Caco-2 (cell line): ENCODE results near the gene B3GAT1. TPM values are rescaled to one million over a fixed set of nuclear protein-coding genes. Genes with fewer than 3 reads are reported as not detected.

Experiments
- BruUV-seq: library from RNA; stranded (reverse); fragments of 400-500 nt; replicated peaks from 2 replicates; lab custom pipeline; 2021; lab: Mats Ljungman, UMichigan
- CTCF ChIA-PET: fragments of 300-600 bp; sonication (Branson Sonifier 250); formaldehyde crosslinking; loops from one replicate; lab custom pipeline; 2022; ENCODE audit warnings: antibody characterized with exemption; lab: Charles Lee
- POLR2A ChIA-PET: fragments of 300-600 bp; sonication (Branson Sonifier 250); formaldehyde crosslinking; loops from one replicate; lab custom pipeline; 2022; ENCODE audit warnings: antibody characterized with exemption; lab: Charles Lee
- DNase-seq, 2 experiments: peaks; one replicate each; pipeline versions ENCODE4 v3.0.0 to v3.0.0-alpha.2; 2020 to 2022
- H3K27me3 ChIP-seq: replicated peaks from 2 replicates; pipeline ENCODE4 v1.6.0; 2011; ENCODE audit warnings: low read length; ENCODE audit not compliant: control insufficient read depth, insufficient read depth
- H3K36me3 ChIP-seq: 2 replicates; pipeline ENCODE4 v1.5.1; 2011; ENCODE audit warnings: low read length; ENCODE audit not compliant: control insufficient read depth, insufficient read depth
- H3K4me1 ChIP-seq: fragments of 250-450 bp; sonication (Bioruptor Pico); 2 replicates; pipeline ENCODE4 v1.5.1; 2020; ENCODE audit warnings: mild to moderate bottlenecking
- H3K4me3 ChIP-seq: 2 replicates; pipeline ENCODE4 v1.5.1; 2011; ENCODE audit warnings: low read depth, mild to moderate bottlenecking, control low read depth, low read length
- H3K9me3 ChIP-seq: fragments of 250-450 bp; sonication (Bioruptor Pico); 2 replicates; pipeline ENCODE4 v1.5.1; 2020; ENCODE audit warnings: mild to moderate bottlenecking, moderate library complexity
- H3K27ac Mint-ChIP-seq: one replicate; pipeline ENCODE4 v1.8.0; 2022; ENCODE audit warnings: mixed read lengths; ENCODE audit not compliant: unreplicated experiment
- H3K27me3 Mint-ChIP-seq: one replicate; pipeline ENCODE4 v1.8.0; 2022; ENCODE audit warnings: mixed read lengths; ENCODE audit not compliant: insufficient read depth, unreplicated experiment
- H3K36me3 Mint-ChIP-seq: one replicate; pipeline ENCODE4 v1.8.0; 2022; ENCODE audit warnings: mild to moderate bottlenecking, mixed read lengths; ENCODE audit not compliant: insufficient read depth, unreplicated experiment
- H3K4me1 Mint-ChIP-seq: one replicate; pipeline ENCODE4 v1.8.0; 2022; ENCODE audit warnings: low read depth, mixed read lengths; ENCODE audit not compliant: unreplicated experiment
- H3K4me3 Mint-ChIP-seq: one replicate; pipeline ENCODE4 v1.8.0; 2022; ENCODE audit warnings: mild to moderate bottlenecking, moderate library complexity, mixed read lengths; ENCODE audit not compliant: unreplicated experiment
- H3K9me3 Mint-ChIP-seq: one replicate; pipeline ENCODE4 v1.8.0; 2022; ENCODE audit warnings: mixed read lengths; ENCODE audit not compliant: unreplicated experiment
- intact Hi-C: fragments of 100-400 bp; cut with micrococcal nuclease; formaldehyde crosslinking; loops from one replicate; pipeline ENCODE4 v1.10.0; 2022; ENCODE audit not compliant: unreplicated experiment
- total RNA-seq: library from RNA; stranded (reverse); gene quantifications from 2 replicates; pipeline ENCODE4 v1.2.3, GENCODE V29; 2022
- TF ChIP-seq, protein P1 (sequence below), 2 experiments: fragments of 200-600 bp in 1 of 2; IDR thresholded peaks; 1 replicate in 1 of 2; 2 replicates in 1 of 2; pipeline versions ENCODE4 v1.5.1 to v1.8.0; 2011 to 2022; ENCODE audit warnings: antibody characterized with exemption in 1 of 2, control low read depth in 1 of 2, inconsistent platforms in 1 of 2, low read depth in 1 of 2, low read length in 1 of 2, mild to moderate bottlenecking in 1 of 2, moderate library complexity in 1 of 2; ENCODE audit not compliant: insufficient read depth in 1 of 2, severe bottlenecking in 1 of 2, unreplicated experiment in 1 of 2

The B3GAT1 gene
- total RNA-seq, 1 experiment from 2014 or later: 0.11 TPM

DNA sequence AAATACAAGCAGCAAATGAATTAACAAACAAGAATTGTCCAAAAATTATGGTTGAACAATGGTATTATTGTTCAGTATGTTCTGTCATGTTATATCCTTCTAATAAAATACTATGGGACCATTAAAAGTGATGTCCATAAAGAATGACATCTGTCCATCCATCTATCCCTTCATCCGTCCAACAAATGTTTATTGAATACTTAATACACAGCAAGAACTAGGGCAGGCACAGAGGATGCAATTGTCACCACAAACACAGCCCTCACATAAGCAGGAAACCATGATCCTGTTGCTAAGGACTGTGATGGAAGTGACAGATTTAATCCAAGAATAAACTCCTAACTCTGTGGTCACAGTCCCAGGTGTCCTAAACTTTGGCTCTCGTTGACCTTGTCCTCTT is 20.7 kb upstream of the B3GAT1 start:
- Mint-ChIP-seq H3K9me3 (no peaks in the 10 kb centered on the region), H3K27ac (no peak overlapping the region)
- TF ChIP-seq, protein P1, sequence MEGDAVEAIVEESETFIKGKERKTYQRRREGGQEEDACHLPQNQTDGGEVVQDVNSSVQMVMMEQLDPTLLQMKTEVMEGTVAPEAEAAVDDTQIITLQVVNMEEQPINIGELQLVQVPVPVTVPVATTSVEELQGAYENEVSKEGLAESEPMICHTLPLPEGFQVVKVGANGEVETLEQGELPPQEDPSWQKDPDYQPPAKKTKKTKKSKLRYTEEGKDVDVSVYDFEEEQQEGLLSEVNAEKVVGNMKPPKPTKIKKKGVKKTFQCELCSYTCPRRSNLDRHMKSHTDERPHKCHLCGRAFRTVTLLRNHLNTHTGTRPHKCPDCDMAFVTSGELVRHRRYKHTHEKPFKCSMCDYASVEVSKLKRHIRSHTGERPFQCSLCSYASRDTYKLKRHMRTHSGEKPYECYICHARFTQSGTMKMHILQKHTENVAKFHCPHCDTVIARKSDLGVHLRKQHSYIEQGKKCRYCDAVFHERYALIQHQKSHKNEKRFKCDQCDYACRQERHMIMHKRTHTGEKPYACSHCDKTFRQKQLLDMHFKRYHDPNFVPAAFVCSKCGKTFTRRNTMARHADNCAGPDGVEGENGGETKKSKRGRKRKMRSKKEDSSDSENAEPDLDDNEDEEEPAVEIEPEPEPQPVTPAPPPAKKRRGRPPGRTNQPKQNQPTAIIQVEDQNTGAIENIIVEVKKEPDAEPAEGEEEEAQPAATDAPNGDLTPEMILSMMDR (IDR thresholded peaks at IDR 0.05; ENCODE audit: insufficient read depth in 1 of 2, low read depth in 1 of 2, low read length in 1 of 2, severe bottlenecking in 1 of 2, unreplicated experiment in 1 of 2): no peak

DNA sequence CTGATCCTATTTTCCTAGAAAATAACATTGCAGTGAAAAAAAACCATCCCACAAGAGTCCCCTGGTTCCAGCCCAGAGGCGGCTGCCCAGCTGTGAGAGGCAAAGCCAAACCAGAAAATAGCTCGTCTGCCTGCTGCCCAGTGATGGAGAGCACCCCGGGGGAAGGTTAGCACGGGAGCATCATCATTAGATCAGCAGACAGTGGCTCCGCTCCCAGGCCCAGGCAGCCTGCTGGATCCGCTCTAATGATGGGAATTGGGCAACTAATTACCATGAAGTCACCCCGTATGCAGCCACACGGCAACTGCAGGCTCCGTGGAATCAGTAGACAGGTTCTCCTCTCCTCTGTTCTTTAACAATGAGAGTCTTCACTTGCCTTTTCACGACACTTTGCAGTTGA is 17.1 kb upstream of the B3GAT1 start:
- H3K36me3 ChIP-seq: no peaks in the 10 kb centered on the region

More for the DNA sequence above, 20.7 kb upstream of the B3GAT1 start:
- Mint-ChIP-seq H3K36me3 (no peaks in the 10 kb centered on the region), H3K27me3 (peaks cover 26% of the 10 kb centered on the region), H3K4me1 (no peaks in the 10 kb centered on the region), H3K4me3 (no peak overlapping the region)
- Histone ChIP-seq H3K4me3 (no peak overlapping the region), H3K4me1 (no peaks in the 10 kb centered on the region), H3K9me3 (no peaks in the 10 kb centered on the region), H3K27me3 (no peaks in the 10 kb centered on the region), H3K36me3 (no peaks in the 10 kb centered on the region)
- ChIA-PET CTCF (no interaction called here), POLR2A (no interaction called here)
- intact Hi-C loops: no loop called here
- BruUV-seq: no TSS peak
- DNase-seq: no peak

DNA sequence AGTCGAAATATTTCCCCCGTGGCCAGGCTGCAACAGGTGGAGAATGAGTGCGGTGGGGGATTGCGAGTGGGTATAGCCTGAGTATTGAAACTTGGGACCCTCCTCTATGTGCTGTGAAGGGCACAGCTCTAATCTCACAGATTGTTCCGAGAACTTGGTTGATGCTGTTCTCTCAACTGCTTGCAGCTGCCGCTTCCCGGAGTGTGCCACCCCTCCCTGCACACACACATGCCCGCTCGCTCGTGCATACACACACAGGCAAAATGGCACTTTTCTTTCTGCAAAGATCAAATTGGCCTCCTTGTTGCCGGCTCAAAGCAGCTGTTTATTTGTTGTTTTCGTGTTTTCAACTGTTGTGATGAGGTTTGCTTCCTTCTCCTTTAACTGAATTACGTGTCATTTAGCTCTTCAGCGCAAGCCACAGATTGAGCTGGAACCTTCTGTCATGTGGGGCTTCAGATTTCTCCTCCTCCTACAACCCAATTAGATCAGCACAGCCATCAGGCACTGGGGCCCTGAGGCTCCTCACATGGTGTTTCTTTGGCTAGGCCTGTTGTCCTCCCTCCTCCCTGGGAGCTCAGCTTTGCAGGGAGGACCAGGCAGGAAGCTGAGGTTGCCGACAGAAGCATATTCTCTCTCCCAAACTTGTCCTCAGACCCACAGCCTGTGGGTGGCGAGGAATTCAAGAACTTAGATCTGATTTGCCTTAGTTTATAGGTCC is 13.9 kb upstream of the B3GAT1 start:
- DNase-seq: no peak
- H3K9me3 ChIP-seq: no peaks in the 10 kb centered on the region
- H3K4me3 ChIP-seq: no peak overlapping the region
- peaks cover 2% of the 10 kb centered on the region for H3K27me3 ChIP-seq
- no TSS peak for BruUV-seq
- ChIA-PET CTCF (no interaction called here), POLR2A (no interaction called here)
- Mint-ChIP-seq H3K36me3 (no peaks in the 10 kb centered on the region), H3K4me3 (no peak overlapping the region), H3K27me3 (peaks cover 47% of the 10 kb centered on the region), H3K9me3 (no peaks in the 10 kb centered on the region), H3K4me1 (no peaks in the 10 kb centered on the region), H3K27ac (no peak overlapping the region)
- TF ChIP-seq, protein P1 (IDR thresholded peaks at IDR 0.05; ENCODE audit: insufficient read depth in 1 of 2, low read depth in 1 of 2, low read length in 1 of 2, severe bottlenecking in 1 of 2, unreplicated experiment in 1 of 2): no peak
- no peaks in the 10 kb centered on the region for H3K4me1 ChIP-seq
- H3K36me3 ChIP-seq: no peaks in the 10 kb centered on the region
- intact Hi-C loops: no loop called here

More for the DNA sequence above, 17.1 kb upstream of the B3GAT1 start:
- Mint-ChIP-seq H3K9me3 (no peaks in the 10 kb centered on the region), H3K27me3 (peaks cover 44% of the 10 kb centered on the region), H3K4me3 (no peak overlapping the region), H3K27ac (no peak overlapping the region), H3K36me3 (no peaks in the 10 kb centered on the region), H3K4me1 (no peaks in the 10 kb centered on the region)
- Histone ChIP-seq H3K27me3 (peaks cover 2% of the 10 kb centered on the region), H3K4me1 (no peaks in the 10 kb centered on the region), H3K4me3 (no peak overlapping the region), H3K9me3 (no peaks in the 10 kb centered on the region)
- TF ChIP-seq, protein P1 (IDR thresholded peaks at IDR 0.05; ENCODE audit: insufficient read depth in 1 of 2, low read depth in 1 of 2, low read length in 1 of 2, severe bottlenecking in 1 of 2, unreplicated experiment in 1 of 2): no peak
- no peak for DNase-seq
- no TSS peak for BruUV-seq
- POLR2A ChIA-PET: no interaction called here
- CTCF ChIA-PET: no interaction called here
- intact Hi-C loops: no loop called here
